CD8-positive, alpha-beta memory T cell (primary cell): Measurements from ENCODE around the gene CEP19. TPM values are rescaled to one million over a fixed set of nuclear protein-coding genes. Genes with fewer than 3 reads are reported as not detected.
A peak's percentile ranks its signal among the peaks of the same experiment; 100 is the strongest.
"Not testable (repeated sequence)": the region's sequence is repeated elsewhere in the genome, so short reads cannot be mapped to it uniquely, and the experiment has no call there.

ENCODE experiments used
- CTCF ChIA-PET: fragments of 350-600 bp; sonication (Branson Sonifier 250); formaldehyde crosslinking; loops from one replicate; lab custom pipeline; 2021; ENCODE audit warnings: antibody characterized with exemption; lab: Charles Lee
- POLR2A ChIA-PET: fragments of 350-600 bp; sonication (Branson Sonifier 250); formaldehyde crosslinking; loops from one replicate; lab custom pipeline; 2021; ENCODE audit warnings: antibody characterized with exemption; lab: Charles Lee
- DNase-seq, 5 donors: peaks; one replicate each; pipeline versions ENCODE4 v3.0.0 to v3.0.0-alpha.2; 2020 to 2022; ENCODE audit warnings: mixed read lengths in 1 of 5
- H3K27ac ChIP-seq: one replicate; pipeline ENCODE4 v1.7.0; 2013; ENCODE audit warnings: low read depth, mild to moderate bottlenecking, low read length, moderate library complexity
- H3K27me3 ChIP-seq: 2 replicates; pipeline ENCODE4 v1.7.0; 2013; ENCODE audit warnings: low read length, mild to moderate bottlenecking; ENCODE audit not compliant: insufficient read depth, poor library complexity, severe bottlenecking
- H3K36me3 ChIP-seq: 2 replicates; pipeline ENCODE4 v1.7.0; 2013; ENCODE audit warnings: mild to moderate bottlenecking, low read length, moderate library complexity; ENCODE audit not compliant: insufficient read depth
- H3K4me1 ChIP-seq: 2 replicates; pipeline ENCODE4 v1.7.0; 2013; ENCODE audit warnings: mild to moderate bottlenecking, low read length, moderate library complexity; ENCODE audit not compliant: insufficient read depth
- H3K4me3 ChIP-seq: 2 replicates; pipeline ENCODE4 v1.7.0; 2013; ENCODE audit warnings: mild to moderate bottlenecking, low read length
- H3K9me3 ChIP-seq: 2 replicates; pipeline ENCODE4 v1.7.0; 2013; ENCODE audit warnings: mild to moderate bottlenecking, low read length
- H3K27ac Mint-ChIP-seq, 8 donors: one replicate each; pipeline ENCODE4 v1.8.0; 2020 to 2021; ENCODE audit warnings: mixed read lengths in 8 of 8, mild to moderate bottlenecking in 6 of 8, inconsistent platforms in 3 of 8, moderate library complexity in 3 of 8
- H3K27me3 Mint-ChIP-seq, 2 donors: one replicate each; pipeline ENCODE4 v1.8.0; 2020 to 2021; ENCODE audit warnings: mixed read lengths in 2 of 2, mild to moderate bottlenecking in 1 of 2, moderate library complexity in 1 of 2
- H3K36me3 Mint-ChIP-seq, 3 donors: one replicate each; pipeline ENCODE4 v1.8.0; 2020 to 2021; ENCODE audit warnings: mixed read lengths in 3 of 3, inconsistent platforms in 1 of 3, mild to moderate bottlenecking in 1 of 3
- H3K4me1 Mint-ChIP-seq, 3 donors: one replicate each; pipeline ENCODE4 v1.8.0; 2020 to 2021; ENCODE audit warnings: mixed read lengths in 3 of 3, inconsistent platforms in 1 of 3, mild to moderate bottlenecking in 1 of 3
- H3K4me3 Mint-ChIP-seq, 7 donors: one replicate each; pipeline ENCODE4 v1.8.0; 2020 to 2021; ENCODE audit warnings: mixed read lengths in 7 of 7, mild to moderate bottlenecking in 6 of 7, moderate library complexity in 4 of 7, inconsistent platforms in 2 of 7
- H3K9me3 Mint-ChIP-seq, 5 donors: one replicate each; pipeline ENCODE4 v1.8.0; 2020 to 2022; ENCODE audit warnings: mixed read lengths in 5 of 5, mild to moderate bottlenecking in 3 of 5, moderate library complexity in 2 of 5, inconsistent platforms in 1 of 5
- polyA plus RNA-seq: library from polyadenylated mRNA; unstranded; fragments of 300-500 nt; fragmentation: Illumina TruSeq; gene quantifications from one replicate; pipeline ENCODE4 v1.2.3, GENCODE V29; 2021
- total RNA-seq, 2 experiments: library from RNA; stranded (reverse); gene quantifications; one replicate each; pipeline ENCODE4 v1.2.3, GENCODE V29; 2021

The CEP19 gene
- total and polyA plus RNA-seq, 3 experiments from 2014 or later = 7.3 to 7.4 (median 7.4) TPM

GRCh38 chr3:196726788-196727675, 15.0 kb upstream of the CEP19 start:
- H3K36me3 Mint-ChIP-seq = peaks cover 6 to 38% (median 7%) of the 10 kb centered on the region in 3 donors
- Histone ChIP-seq H3K27ac (no peak overlapping the region), H3K4me1 (no peaks in the 10 kb centered on the region), H3K9me3 (no peaks in the 10 kb centered on the region), H3K36me3 (peaks cover 6% of the 10 kb centered on the region), H3K27me3 (no peaks in the 10 kb centered on the region), H3K4me3 (no peak overlapping the region)
- no peak for DNase-seq
- no peaks in the 10 kb centered on the region for H3K9me3 Mint-ChIP-seq
- no peak overlapping the region for H3K4me3 Mint-ChIP-seq
- POLR2A ChIA-PET = no interaction called here
- H3K4me1 Mint-ChIP-seq = peaks cover 18 to 31% (median 21%) of the 10 kb centered on the region in 3 donors
- peak overlapping the region in 4 of 8 donors; percentile 12 to 60 (median 46) for H3K27ac Mint-ChIP-seq
- CTCF ChIA-PET = no interaction called here
- H3K27me3 Mint-ChIP-seq = no peaks in the 10 kb centered on the region

GRCh38 chr3:196721097-196721496, 9.0 kb upstream of the CEP19 start:
- ChIA-PET POLR2A (no interaction called here), CTCF (no interaction called here)
- H3K4me1 ChIP-seq = no peaks in the 10 kb centered on the region
- H3K27me3 ChIP-seq = no peaks in the 10 kb centered on the region
- Mint-ChIP-seq H3K4me1 (peaks cover 1 to 8% (median 4%) of the 10 kb centered on the region in 3 donors), H3K27ac (no peak overlapping the region), H3K27me3 (no peaks in the 10 kb centered on the region), H3K4me3 (no peak overlapping the region), H3K36me3 (peaks cover 17 to 42% (median 20%) of the 10 kb centered on the region in 3 donors), H3K9me3 (no peaks in the 10 kb centered on the region)
- no peaks in the 10 kb centered on the region for H3K9me3 ChIP-seq
- peaks cover 6% of the 10 kb centered on the region for H3K36me3 ChIP-seq
- no peak overlapping the region for H3K4me3 ChIP-seq
- no peak for DNase-seq
- H3K27ac ChIP-seq = no peak overlapping the region

GRCh38 chr3:196717162-196717561, 5.1 kb upstream of the CEP19 start:
- DNase-seq, H3K9me3 Mint-ChIP-seq, CTCF ChIA-PET, H3K36me3 ChIP-seq, H3K27me3 ChIP-seq, H3K4me3 ChIP-seq, H3K9me3 ChIP-seq, H3K27ac ChIP-seq, H3K27me3 Mint-ChIP-seq, POLR2A ChIA-PET, H3K4me3 Mint-ChIP-seq, H3K4me1 ChIP-seq: not testable (repeated sequence)
- Mint-ChIP-seq H3K36me3 (peaks cover 12 to 26% (median 15%) of the 10 kb centered on the region in 3 donors), H3K4me1 (peaks cover 7 to 22% (median 21%) of the 10 kb centered on the region in 3 donors), H3K27ac (peak overlapping the region in 2 of 8 donors; percentile 3 to 76)

GRCh38 chr3:196712514-196713413, 714 bp upstream of the CEP19 start:
- peak in 3 of 5 donors; percentile 62 to 80 (median 72) for DNase-seq
- Histone ChIP-seq H3K36me3 (no peaks in the 10 kb centered on the region), H3K27ac (peak overlapping the region; percentile 95), H3K9me3 (no peaks in the 10 kb centered on the region), H3K4me3 (peak overlapping the region; percentile 72), H3K4me1 (peaks cover 16% of the 10 kb centered on the region), H3K27me3 (no peaks in the 10 kb centered on the region)
- H3K4me1 Mint-ChIP-seq = peaks cover 17 to 37% (median 33%) of the 10 kb centered on the region in 3 donors
- H3K27me3 Mint-ChIP-seq = peaks cover 0 to 3% of the 10 kb centered on the region in 2 donors
- ChIA-PET POLR2A (interaction anchor here (0.7 to 1.2 kb wide), 7 partner anchors 28 to 154 kb away, joined by 3 to 12 read pairs (median 4); partner anchors contain the start of genes FBXO45, NRROS, PAK2 and WDR53), CTCF (interaction anchor here (0.7 to 1.4 kb wide), 2 partner anchors 28 to 84 kb away, joined by 3 read pairs; no protein-coding TSS in a partner anchor)
- H3K9me3 Mint-ChIP-seq = no peaks in the 10 kb centered on the region
- H3K4me3 Mint-ChIP-seq = peak overlapping the region; percentile 81 to 94 (median 86)
- H3K36me3 Mint-ChIP-seq = peaks cover 0 to 10% (median 0%) of the 10 kb centered on the region in 3 donors
- peak overlapping the region; percentile 78 to 98 (median 94) for H3K27ac Mint-ChIP-seq

- Mint-ChIP-seq H3K36me3 (peaks cover 0 to 14% (median 3%) of the 10 kb centered on the region in 3 donors), H3K9me3 (no peaks in the 10 kb centered on the region), H3K27ac (peak overlapping the region in 2 of 8 donors; percentile 17 to 74), H3K4me1 (peaks cover 15 to 26% (median 20%) of the 10 kb centered on the region in 3 donors), H3K27me3 (peaks cover 0 to 3% of the 10 kb centered on the region in 2 donors), H3K4me3 (peak overlapping the region in 1 of 7 donors; percentile 34)
- POLR2A ChIA-PET = interaction anchor here (0.6 kb wide), 1 partner anchor 333 kb away, joined by 3 read pairs; no protein-coding TSS in a partner anchor
- Histone ChIP-seq H3K36me3 (no peaks in the 10 kb centered on the region), H3K4me1 (peaks cover 16% of the 10 kb centered on the region), H3K27ac (no peak overlapping the region), H3K4me3 (no peak overlapping the region), H3K9me3 (no peaks in the 10 kb centered on the region), H3K27me3 (no peaks in the 10 kb centered on the region)
- CTCF ChIA-PET = interaction anchor here (1.0 to 1.1 kb wide), 2 partner anchors 99 to 102 kb away, joined by 3 read pairs; no protein-coding TSS in a partner anchor
- no peak for DNase-seq
These were observed 3.6 kb downstream of the CEP19 start for GRCh38 chr3:196708467-196708866.

- no peaks in the 10 kb centered on the region for H3K27me3 ChIP-seq
- POLR2A ChIA-PET = interaction anchor here (0.5 kb wide), 1 partner anchor 501 kb away, joined by 4 read pairs; no protein-coding TSS in a partner anchor
These were observed 4.5 kb downstream of the CEP19 start for GRCh38 chr3:196707566-196707965.

GRCh38 chr3:196706731-196707130, 5.3 kb downstream of the CEP19 start:
- Histone ChIP-seq H3K9me3 (no peaks in the 10 kb centered on the region), H3K36me3 (no peaks in the 10 kb centered on the region), H3K27me3 (no peaks in the 10 kb centered on the region), H3K4me3 (no peak overlapping the region), H3K27ac (no peak overlapping the region), H3K4me1 (peaks cover 10% of the 10 kb centered on the region)
- peaks cover 0 to 8% (median 3%) of the 10 kb centered on the region in 3 donors for H3K36me3 Mint-ChIP-seq
- H3K27ac Mint-ChIP-seq = peak overlapping the region in 1 of 8 donors; percentile 25
- H3K4me1 Mint-ChIP-seq = peaks cover 9 to 17% (median 11%) of the 10 kb centered on the region in 3 donors
- peaks cover 0 to 3% of the 10 kb centered on the region in 2 donors for H3K27me3 Mint-ChIP-seq
- ChIA-PET POLR2A (interaction anchor here (0.6 kb wide), 1 partner anchor 13 kb away, joined by 3 read pairs; no protein-coding TSS in a partner anchor), CTCF (no interaction called here)
- no peak overlapping the region for H3K4me3 Mint-ChIP-seq
- DNase-seq = no peak
- no peaks in the 10 kb centered on the region for H3K9me3 Mint-ChIP-seq

More at GRCh38 chr3:196707566-196707965, 4.5 kb downstream of the CEP19 start:
- Mint-ChIP-seq H3K9me3 (no peaks in the 10 kb centered on the region), H3K4me3 (no peak overlapping the region), H3K27ac (peak overlapping the region in 3 of 8 donors; percentile 5 to 43 (median 10)), H3K4me1 (peaks cover 10 to 18% (median 13%) of the 10 kb centered on the region in 3 donors), H3K27me3 (peaks cover 0 to 5% of the 10 kb centered on the region in 2 donors), H3K36me3 (peaks cover 0 to 11% (median 3%) of the 10 kb centered on the region in 3 donors)
- Histone ChIP-seq H3K36me3 (no peaks in the 10 kb centered on the region), H3K9me3 (no peaks in the 10 kb centered on the region), H3K4me1 (peaks cover 10% of the 10 kb centered on the region), H3K4me3 (no peak overlapping the region), H3K27ac (no peak overlapping the region)
- DNase-seq = no peak
- CTCF ChIA-PET = interaction anchor here (1.0 to 1.1 kb wide), 2 partner anchors 98 to 101 kb away, joined by 3 read pairs; no protein-coding TSS in a partner anchor
